ENCODE measurements around the gene BCAS3. TPM values are rescaled to one million over a fixed set of nuclear protein-coding genes. Genes with fewer than 3 reads are reported as not detected.
"Not testable (repeated sequence)": the region's sequence is repeated elsewhere in the genome, so short reads cannot be mapped to it uniquely, and the experiment has no call there.

The BCAS3 gene
- total and polyA plus RNA-seq, 3 experiments from 2014 or later, result 10.7 to 35.3 (median 13.5) TPM

DNA sequence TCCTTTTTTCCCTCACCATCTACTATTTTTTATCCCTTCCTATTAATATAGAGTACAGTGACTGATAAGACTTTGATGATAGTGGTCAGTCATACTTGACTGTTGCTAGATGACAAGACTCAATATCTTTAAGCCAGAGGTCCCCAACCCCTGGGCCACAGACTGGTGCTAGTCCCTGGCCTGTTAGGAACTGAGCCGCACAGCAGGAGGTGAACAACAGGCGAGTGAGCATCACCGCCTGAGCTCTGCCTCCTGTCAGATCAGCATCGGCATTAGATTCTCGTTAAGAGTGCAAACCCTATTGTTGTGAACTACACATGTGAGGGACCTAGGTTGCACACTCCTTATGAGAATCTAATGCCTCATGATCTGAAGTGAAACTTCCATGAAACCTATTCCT, 341.3 kb downstream of the BCAS3 start:
- no peaks in the 10 kb centered on the region for H3K36me3 ChIP-seq (ENCODE audit: insufficient read depth, low read length)
- H3K27me3 Mint-ChIP-seq, result peaks cover 0 to 2% of the 10 kb centered on the region in 2 donors
- CTCF ChIA-PET, result no interaction called here
- H3K27ac ChIP-seq (ENCODE audit: low read depth, low read length), result no peak overlapping the region
- H3K36me3 Mint-ChIP-seq, result peaks cover 0 to 15% (median 1%) of the 10 kb centered on the region in 3 donors
- no peak overlapping the region for H3K4me3 ChIP-seq (ENCODE audit: low read length)
- H3K9me3 ChIP-seq (ENCODE audit: low read length), result no peaks in the 10 kb centered on the region
- H3K9me3 Mint-ChIP-seq, result no peaks in the 10 kb centered on the region
- H3K4me1 Mint-ChIP-seq, result no peaks in the 10 kb centered on the region
- H3K27ac Mint-ChIP-seq, result no peak overlapping the region
- H3K4me3 Mint-ChIP-seq, result no peak overlapping the region
- POLR2A ChIA-PET, result no interaction called here
- no peaks in the 10 kb centered on the region for H3K4me1 ChIP-seq (ENCODE audit: insufficient read depth, low read length)
- no peak for DNase-seq
- no peaks in the 10 kb centered on the region for H3K27me3 ChIP-seq (ENCODE audit: insufficient read depth, low read length, poor library complexity, severe bottlenecking)

GRCh38 chr17:61023996-61024395, 346.3 kb downstream of the BCAS3 start:
- H3K4me3 Mint-ChIP-seq, result no peak overlapping the region
- peaks cover 0 to 1% (median 0%) of the 10 kb centered on the region in 3 donors for H3K36me3 Mint-ChIP-seq
- CTCF ChIA-PET, result no interaction called here
- no peak overlapping the region for H3K4me3 ChIP-seq (ENCODE audit: low read length)
- no peak for DNase-seq
- no peaks in the 10 kb centered on the region for H3K9me3 Mint-ChIP-seq
- peak overlapping the region in 1 of 8 donors; percentile 37 for H3K27ac Mint-ChIP-seq
- no peaks in the 10 kb centered on the region for H3K36me3 ChIP-seq (ENCODE audit: insufficient read depth, low read length)
- no peaks in the 10 kb centered on the region for H3K4me1 ChIP-seq (ENCODE audit: insufficient read depth, low read length)
- H3K9me3 ChIP-seq (ENCODE audit: low read length), result no peaks in the 10 kb centered on the region
- no peaks in the 10 kb centered on the region for H3K27me3 ChIP-seq (ENCODE audit: insufficient read depth, low read length, poor library complexity, severe bottlenecking)
- POLR2A ChIA-PET, result no interaction called here
- no peak overlapping the region for H3K27ac ChIP-seq (ENCODE audit: low read depth, low read length)
- H3K4me1 Mint-ChIP-seq, result no peaks in the 10 kb centered on the region
- peaks cover 0 to 2% of the 10 kb centered on the region in 2 donors for H3K27me3 Mint-ChIP-seq

GRCh38 chr17:61026818-61027217, 349.2 kb downstream of the BCAS3 start:
- H3K4me3 ChIP-seq (ENCODE audit: low read length), result no peak overlapping the region
- POLR2A ChIA-PET, result no interaction called here
- CTCF ChIA-PET, result no interaction called here

DNA sequence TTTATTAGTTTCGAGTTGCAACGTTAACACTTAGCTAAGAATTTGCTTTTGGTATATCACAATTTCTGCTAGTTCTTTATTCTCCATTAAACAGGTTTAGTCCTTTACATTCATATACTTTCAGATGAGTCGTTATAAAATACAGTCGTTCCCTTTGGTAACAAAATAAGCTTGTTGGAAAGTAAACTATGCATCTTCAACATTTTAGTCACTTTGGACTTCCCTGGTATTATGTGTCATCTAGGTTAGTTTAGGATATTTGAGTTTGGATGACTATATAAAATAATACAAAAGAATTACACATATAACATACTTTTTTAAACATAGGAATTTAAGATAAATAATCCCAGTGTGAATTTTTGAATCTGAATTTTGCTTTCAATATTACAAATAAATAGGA, 351.5 kb downstream of the BCAS3 start:
- H3K4me3 ChIP-seq (ENCODE audit: low read length), result no peak overlapping the region
- CTCF ChIA-PET, result no interaction called here

More at GRCh38 chr17:61026818-61027217, 349.2 kb downstream of the BCAS3 start:
- Histone ChIP-seq H3K27ac (ENCODE audit: low read depth, low read length) (no peak overlapping the region), H3K27me3 (ENCODE audit: insufficient read depth, low read length, poor library complexity, severe bottlenecking) (no peaks in the 10 kb centered on the region), H3K4me1 (ENCODE audit: insufficient read depth, low read length) (no peaks in the 10 kb centered on the region), H3K36me3 (ENCODE audit: insufficient read depth, low read length) (no peaks in the 10 kb centered on the region), H3K9me3 (ENCODE audit: low read length) (no peaks in the 10 kb centered on the region)
- H3K36me3 Mint-ChIP-seq, result no peaks in the 10 kb centered on the region
- no peaks in the 10 kb centered on the region for H3K27me3 Mint-ChIP-seq
- DNase-seq, result no peak
- H3K27ac Mint-ChIP-seq, result no peak overlapping the region
- no peaks in the 10 kb centered on the region for H3K9me3 Mint-ChIP-seq
- H3K4me3 Mint-ChIP-seq, result no peak overlapping the region
- no peaks in the 10 kb centered on the region for H3K4me1 Mint-ChIP-seq

GRCh38 chr17:61040666-61041065, 363.0 kb downstream of the BCAS3 start:
- Histone ChIP-seq H3K36me3 (ENCODE audit: insufficient read depth, low read length) (peaks cover 5% of the 10 kb centered on the region), H3K4me1 (ENCODE audit: insufficient read depth, low read length) (no peaks in the 10 kb centered on the region), H3K4me3 (ENCODE audit: low read length) (no peak overlapping the region), H3K27ac (ENCODE audit: low read depth, low read length) (no peak overlapping the region), H3K27me3 (ENCODE audit: insufficient read depth, low read length, poor library complexity, severe bottlenecking) (no peaks in the 10 kb centered on the region), H3K9me3 (ENCODE audit: low read length) (no peaks in the 10 kb centered on the region)
- no peaks in the 10 kb centered on the region for H3K27me3 Mint-ChIP-seq
- DNase-seq, result no peak
- no peaks in the 10 kb centered on the region for H3K4me1 Mint-ChIP-seq
- no peaks in the 10 kb centered on the region for H3K9me3 Mint-ChIP-seq
- ChIA-PET POLR2A (no interaction called here), CTCF (no interaction called here)
- H3K27ac Mint-ChIP-seq, result no peak overlapping the region
- no peak overlapping the region for H3K4me3 Mint-ChIP-seq
- H3K36me3 Mint-ChIP-seq, result peaks cover 21 to 42% (median 27%) of the 10 kb centered on the region in 3 donors

More for the DNA sequence above, 351.5 kb downstream of the BCAS3 start:
- no peak overlapping the region for H3K27ac ChIP-seq (ENCODE audit: low read depth, low read length)
- Mint-ChIP-seq H3K27me3 (no peaks in the 10 kb centered on the region), H3K9me3 (no peaks in the 10 kb centered on the region), H3K4me1 (no peaks in the 10 kb centered on the region), H3K27ac (no peak overlapping the region), H3K36me3 (peaks cover 0 to 1% (median 0%) of the 10 kb centered on the region in 3 donors), H3K4me3 (no peak overlapping the region)
- no peaks in the 10 kb centered on the region for H3K9me3 ChIP-seq (ENCODE audit: low read length)
- no peaks in the 10 kb centered on the region for H3K36me3 ChIP-seq (ENCODE audit: insufficient read depth, low read length)
- H3K4me1 ChIP-seq (ENCODE audit: insufficient read depth, low read length), result no peaks in the 10 kb centered on the region
- POLR2A ChIA-PET, result no interaction called here
- no peak for DNase-seq
- no peaks in the 10 kb centered on the region for H3K27me3 ChIP-seq (ENCODE audit: insufficient read depth, low read length, poor library complexity, severe bottlenecking)

DNA sequence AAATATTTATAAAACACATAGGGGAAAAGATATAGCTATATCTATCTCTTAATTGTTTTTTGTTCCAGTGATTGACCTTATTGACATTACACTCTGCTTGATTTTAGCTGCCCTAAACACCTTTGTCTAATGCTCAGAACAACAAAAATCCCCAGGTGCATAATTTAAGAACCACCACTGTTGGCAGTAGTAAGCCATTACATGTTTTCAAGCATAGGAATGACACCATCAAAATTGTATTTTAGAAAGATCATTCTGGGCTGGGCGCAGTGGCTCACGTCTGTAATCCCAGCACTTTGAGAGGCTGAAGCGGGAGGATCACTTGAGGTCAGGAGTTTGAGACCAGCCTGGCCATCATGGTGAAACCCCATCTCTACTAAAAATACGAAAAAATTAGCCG, 364.7 kb downstream of the BCAS3 start:
- H3K9me3 ChIP-seq (ENCODE audit: low read length); H3K27ac ChIP-seq (ENCODE audit: low read depth, low read length); H3K27me3 ChIP-seq (ENCODE audit: insufficient read depth, low read length, poor library complexity, severe bottlenecking); H3K4me1 Mint-ChIP-seq; H3K4me3 ChIP-seq (ENCODE audit: low read length); H3K27me3 Mint-ChIP-seq; POLR2A ChIA-PET; H3K36me3 ChIP-seq (ENCODE audit: insufficient read depth, low read length); H3K27ac Mint-ChIP-seq; CTCF ChIA-PET; DNase-seq; H3K4me3 Mint-ChIP-seq; H3K4me1 ChIP-seq (ENCODE audit: insufficient read depth, low read length); H3K9me3 Mint-ChIP-seq: not testable (repeated sequence)
- H3K36me3 Mint-ChIP-seq, result peaks cover 17 to 35% (median 22%) of the 10 kb centered on the region in 3 donors

GRCh38 chr17:61047515-61047914, 369.9 kb downstream of the BCAS3 start:
- POLR2A ChIA-PET, result no interaction called here

DNA sequence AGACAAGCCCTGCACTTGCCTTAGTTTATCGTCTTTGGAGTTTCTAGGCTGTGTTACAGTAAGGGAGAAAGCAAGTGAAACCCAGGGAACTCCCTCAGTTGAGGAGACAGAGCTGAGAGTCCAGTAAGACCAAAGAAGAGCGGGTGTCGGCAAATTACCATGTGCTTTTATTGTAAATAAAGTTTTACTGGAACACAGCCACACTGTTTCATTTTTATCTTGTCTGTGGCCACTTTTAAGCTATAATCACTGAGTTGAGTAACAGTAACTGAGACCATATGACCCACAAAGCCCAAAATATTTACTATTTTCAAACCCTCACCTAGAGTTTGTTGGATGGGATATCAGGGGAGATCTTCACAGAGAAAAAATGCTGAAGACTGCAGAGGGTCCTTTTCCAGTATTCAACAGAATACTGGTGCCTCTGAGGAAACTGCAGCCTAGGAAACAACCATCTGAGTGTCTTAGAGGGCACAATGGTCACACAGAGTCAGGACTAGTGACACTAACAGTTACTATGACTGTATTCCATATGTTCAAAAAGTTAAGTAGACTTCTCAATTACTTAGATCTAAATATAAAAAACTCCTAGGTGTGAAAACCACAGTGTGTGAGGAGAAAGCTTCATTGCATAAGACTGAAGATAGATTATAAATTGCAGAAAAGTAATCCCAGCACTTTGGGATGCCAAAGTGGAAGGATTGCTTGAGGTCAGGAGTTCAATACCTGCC, 370.9 kb downstream of the BCAS3 start:
- H3K27ac Mint-ChIP-seq, result peak overlapping the region in 3 of 8 donors; percentile 7 to 57 (median 28)
- no peak overlapping the region for H3K27ac ChIP-seq (ENCODE audit: low read depth, low read length)
- H3K4me1 ChIP-seq (ENCODE audit: insufficient read depth, low read length), result no peaks in the 10 kb centered on the region
- H3K9me3 ChIP-seq (ENCODE audit: low read length), result no peaks in the 10 kb centered on the region
- peaks cover 16 to 21% (median 18%) of the 10 kb centered on the region in 3 donors for H3K4me1 Mint-ChIP-seq
- H3K36me3 ChIP-seq (ENCODE audit: insufficient read depth, low read length), result no peaks in the 10 kb centered on the region
- no peak for DNase-seq
- no peaks in the 10 kb centered on the region for H3K27me3 Mint-ChIP-seq
- peaks cover 0 to 4% (median 0%) of the 10 kb centered on the region in 3 donors for H3K36me3 Mint-ChIP-seq
- ChIA-PET POLR2A (interaction anchor here (0.5 kb wide), 1 partner anchor 10 kb away, joined by 5 read pairs; no protein-coding TSS in a partner anchor), CTCF (no interaction called here)
- H3K4me3 ChIP-seq (ENCODE audit: low read length), result no peak overlapping the region
- no peaks in the 10 kb centered on the region for H3K27me3 ChIP-seq (ENCODE audit: insufficient read depth, low read length, poor library complexity, severe bottlenecking)
- peak overlapping the region in 1 of 7 donors; percentile 2 for H3K4me3 Mint-ChIP-seq
- H3K9me3 Mint-ChIP-seq, result no peaks in the 10 kb centered on the region

More at GRCh38 chr17:61047515-61047914, 369.9 kb downstream of the BCAS3 start:
- H3K36me3 Mint-ChIP-seq, result peaks cover 0 to 5% (median 4%) of the 10 kb centered on the region in 3 donors
- no peak overlapping the region for H3K27ac Mint-ChIP-seq
- no peaks in the 10 kb centered on the region for H3K36me3 ChIP-seq (ENCODE audit: insufficient read depth, low read length)
- H3K27ac ChIP-seq (ENCODE audit: low read depth, low read length), result no peak overlapping the region
- no peaks in the 10 kb centered on the region for H3K27me3 ChIP-seq (ENCODE audit: insufficient read depth, low read length, poor library complexity, severe bottlenecking)
- no peak overlapping the region for H3K4me3 Mint-ChIP-seq
- no peak for DNase-seq
- peaks cover 16 to 21% (median 18%) of the 10 kb centered on the region in 3 donors for H3K4me1 Mint-ChIP-seq
- H3K4me1 ChIP-seq (ENCODE audit: insufficient read depth, low read length), result no peaks in the 10 kb centered on the region
- CTCF ChIA-PET, result no interaction called here
- H3K4me3 ChIP-seq (ENCODE audit: low read length), result no peak overlapping the region
- no peaks in the 10 kb centered on the region for H3K27me3 Mint-ChIP-seq
- H3K9me3 ChIP-seq (ENCODE audit: low read length), result no peaks in the 10 kb centered on the region
- no peaks in the 10 kb centered on the region for H3K9me3 Mint-ChIP-seq
